Vagina (tissue), 2 donors: Measurements from ENCODE around the gene TRIM46.

Source experiments
- CTCF ChIP-seq, 3 experiments: fragments of 450-650 bp in 2 of 3; fragments of 200-600 bp in 1 of 3; sonication (generic) in 1 of 3; IDR thresholded peaks; one replicate each; pipeline ENCODE4 v1.5.1; 2017 to 2019; ENCODE audit warnings: antibody characterized with exemption in 3 of 3, mild to moderate bottlenecking in 2 of 3, moderate library complexity in 2 of 3
- POLR2A ChIP-seq, 2 donors: fragments of 450-650 bp; IDR thresholded peaks; one replicate each; pipeline ENCODE4 v1.6.1; 2017; ENCODE audit warnings: antibody characterized with exemption in 2 of 2, mild to moderate bottlenecking in 2 of 2, moderate library complexity in 2 of 2
- POLR2AphosphoS5 ChIP-seq, 2 donors: sonication (generic); formaldehyde crosslinking; IDR thresholded peaks; one replicate each; pipeline ENCODE4 v1.9.0; 2017; ENCODE audit warnings: antibody characterized with exemption in 2 of 2, mild to moderate bottlenecking in 2 of 2, low read depth in 1 of 2; ENCODE audit not compliant: insufficient read depth in 1 of 2

GRCh38 chr1:155140630-155140953, 33.1 kb upstream of the TRIM46 start:
- TF ChIP-seq POLR2AphosphoS5 (IDR thresholded peaks at IDR 0.05; ENCODE audit: insufficient read depth in 1 of 2, low read depth in 1 of 2) (no peak), CTCF (IDR thresholded peaks at IDR 0.05) (no peak), POLR2A (IDR thresholded peaks at IDR 0.05) (no peak)
